VCaP (cell line): ENCODE results near the gene CACYBP.
"Not testable (repeated sequence)": the region's sequence is repeated elsewhere in the genome, so short reads cannot be mapped to it uniquely, and the experiment has no call there.

Source experiments
- H3K27ac ChIP-seq: fragments of 450-650 bp; 2 replicates; pipeline ENCODE4 v1.5.1; 2017
- TF ChIP-seq, protein P1 (sequence below): fragments of 450-650 bp; conservative IDR thresholded peaks from 2 replicates; pipeline ENCODE4 v1.5.1; 2017; ENCODE audit warnings: mild to moderate bottlenecking, moderate library complexity

The CACYBP gene

DNA sequence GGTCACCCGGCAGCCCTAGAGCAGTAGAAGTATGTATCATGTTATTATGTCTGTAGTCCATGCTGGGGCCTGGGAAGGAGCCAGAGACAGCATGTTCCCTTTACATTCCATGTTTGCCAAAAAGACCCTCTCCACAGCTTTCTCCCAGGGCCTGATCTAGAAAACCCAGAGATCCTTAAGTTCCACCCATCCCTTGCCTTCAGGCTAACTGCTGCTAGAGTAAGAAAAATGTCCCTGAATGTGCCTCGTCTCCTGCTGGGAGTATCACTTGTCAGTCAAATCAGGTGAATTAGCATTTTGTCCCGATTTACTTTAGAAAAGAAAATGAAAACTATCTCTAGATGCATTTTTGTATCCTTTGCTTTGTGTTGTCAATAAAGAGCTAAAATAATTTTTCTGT, 36.7 kb downstream of the CACYBP start:
- TF ChIP-seq, protein P1, sequence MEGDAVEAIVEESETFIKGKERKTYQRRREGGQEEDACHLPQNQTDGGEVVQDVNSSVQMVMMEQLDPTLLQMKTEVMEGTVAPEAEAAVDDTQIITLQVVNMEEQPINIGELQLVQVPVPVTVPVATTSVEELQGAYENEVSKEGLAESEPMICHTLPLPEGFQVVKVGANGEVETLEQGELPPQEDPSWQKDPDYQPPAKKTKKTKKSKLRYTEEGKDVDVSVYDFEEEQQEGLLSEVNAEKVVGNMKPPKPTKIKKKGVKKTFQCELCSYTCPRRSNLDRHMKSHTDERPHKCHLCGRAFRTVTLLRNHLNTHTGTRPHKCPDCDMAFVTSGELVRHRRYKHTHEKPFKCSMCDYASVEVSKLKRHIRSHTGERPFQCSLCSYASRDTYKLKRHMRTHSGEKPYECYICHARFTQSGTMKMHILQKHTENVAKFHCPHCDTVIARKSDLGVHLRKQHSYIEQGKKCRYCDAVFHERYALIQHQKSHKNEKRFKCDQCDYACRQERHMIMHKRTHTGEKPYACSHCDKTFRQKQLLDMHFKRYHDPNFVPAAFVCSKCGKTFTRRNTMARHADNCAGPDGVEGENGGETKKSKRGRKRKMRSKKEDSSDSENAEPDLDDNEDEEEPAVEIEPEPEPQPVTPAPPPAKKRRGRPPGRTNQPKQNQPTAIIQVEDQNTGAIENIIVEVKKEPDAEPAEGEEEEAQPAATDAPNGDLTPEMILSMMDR, result no peak
- H3K27ac ChIP-seq, result no peak overlapping the region

DNA sequence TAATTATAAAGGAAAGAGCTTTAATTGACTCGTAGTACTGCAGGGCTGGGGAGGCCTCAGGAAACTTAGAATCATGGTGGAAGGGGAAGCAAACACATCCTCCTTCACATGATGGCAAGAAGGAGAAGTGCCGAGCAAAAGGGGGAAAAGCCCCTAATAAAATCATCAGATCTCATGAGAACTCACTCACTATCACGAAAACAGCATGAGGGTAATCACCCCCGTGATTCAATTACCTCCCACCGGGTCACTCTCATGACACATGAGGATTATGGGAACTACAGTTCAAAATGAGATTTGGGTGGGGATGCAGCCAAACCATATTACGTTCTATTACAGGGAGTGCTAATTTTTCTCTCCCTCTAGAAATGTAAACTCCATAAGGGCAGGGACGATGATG, 37.7 kb downstream of the CACYBP start:
- TF ChIP-seq, protein P1, result no peak
- no peak overlapping the region for H3K27ac ChIP-seq

DNA sequence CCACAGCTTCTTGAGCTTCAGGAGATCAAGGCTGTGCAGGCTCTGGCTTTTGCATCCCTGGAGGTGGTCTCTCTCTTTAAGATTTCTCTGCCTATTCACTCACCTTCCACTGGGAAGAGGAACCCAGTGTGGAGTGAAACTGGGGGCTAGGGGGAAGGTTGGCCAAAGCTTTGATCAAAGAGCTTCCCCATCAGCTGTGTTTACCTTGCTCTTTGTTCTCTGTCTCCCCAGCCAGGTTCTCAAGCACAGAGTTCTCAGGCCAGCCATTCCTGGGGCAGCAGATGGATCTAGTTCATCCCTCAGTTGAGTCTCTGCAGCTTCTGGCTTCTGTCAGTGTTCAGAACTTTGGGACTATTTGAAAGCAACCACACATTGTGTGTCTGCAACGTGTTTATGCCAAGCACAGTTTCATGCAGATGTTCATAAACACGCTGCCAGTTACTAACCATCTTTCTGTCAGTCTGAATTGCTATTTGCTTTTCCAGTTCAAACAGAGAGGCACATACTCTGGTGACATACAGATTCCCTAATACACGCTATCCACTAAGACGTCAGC, 40.7 kb downstream of the CACYBP start:
- TF ChIP-seq, protein P1, result no peak

DNA sequence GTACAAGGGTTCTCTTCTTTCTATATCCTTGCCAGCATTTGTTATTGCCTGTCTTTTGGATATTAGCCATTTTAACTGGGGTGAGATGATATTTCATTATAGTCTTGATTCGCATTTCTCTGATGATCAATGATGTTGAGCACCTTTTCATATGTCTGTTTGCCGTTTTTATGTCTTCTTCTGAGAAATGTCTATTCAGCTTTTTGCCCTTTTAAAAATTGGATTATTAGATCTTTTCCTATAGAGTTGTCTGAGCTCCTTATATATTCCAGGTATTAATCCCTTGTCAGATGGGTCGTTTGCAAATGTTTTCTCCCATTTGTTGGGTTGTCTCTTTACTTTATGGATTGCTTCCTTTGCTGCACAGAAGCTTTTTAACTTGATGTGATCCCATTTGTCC, 42.9 kb downstream of the CACYBP start:
- TF ChIP-seq, protein P1, result no peak

More for the DNA sequence above, 40.7 kb downstream of the CACYBP start:
- H3K27ac ChIP-seq, result no peak overlapping the region

DNA sequence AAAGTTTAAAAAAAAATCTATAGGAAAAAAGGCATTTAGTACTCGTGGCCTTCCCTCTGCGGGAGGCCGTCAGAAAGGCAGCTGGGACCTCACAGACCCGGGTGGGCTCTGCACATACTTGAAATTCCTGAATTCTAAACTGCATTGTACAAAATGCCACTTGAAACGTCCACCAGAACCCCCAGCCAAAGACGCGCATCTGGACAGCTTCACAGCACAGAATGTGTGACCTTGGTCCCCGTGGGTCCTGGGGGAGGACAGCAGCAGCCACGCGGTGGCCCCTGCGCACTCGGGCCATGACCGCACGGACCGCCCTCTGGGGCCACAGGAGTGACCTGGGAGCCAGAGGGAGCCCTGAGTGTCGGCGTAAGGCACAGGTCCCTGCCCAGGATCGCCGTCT, 44.1 kb downstream of the CACYBP start:
- H3K27ac ChIP-seq, result no peak overlapping the region

More for the DNA sequence above, 42.9 kb downstream of the CACYBP start:
- H3K27ac ChIP-seq, result no peak overlapping the region

DNA sequence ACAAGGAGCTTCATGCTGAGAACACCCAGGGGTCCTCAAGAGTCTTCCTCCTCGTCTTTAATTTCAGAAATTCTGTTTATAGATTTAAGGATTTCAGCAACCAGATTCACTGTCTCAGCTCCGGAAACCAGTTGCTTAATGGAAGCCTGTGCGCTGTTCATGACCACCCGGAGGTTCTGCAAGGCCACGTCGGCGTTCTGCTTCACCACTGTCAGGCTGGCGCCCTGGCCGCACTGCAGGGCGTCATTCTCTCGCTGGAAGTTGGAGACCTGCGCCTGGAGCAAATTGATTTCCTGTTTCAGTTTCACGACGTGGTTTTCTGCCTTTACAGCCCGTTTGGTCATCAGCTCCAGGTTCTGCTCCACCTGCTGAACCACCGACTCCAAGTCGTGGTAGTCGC, 44.8 kb downstream of the CACYBP start:
- not testable (repeated sequence) for H3K27ac ChIP-seq

More for the DNA sequence above, 44.1 kb downstream of the CACYBP start:
- TF ChIP-seq, protein P1, result no peak

DNA sequence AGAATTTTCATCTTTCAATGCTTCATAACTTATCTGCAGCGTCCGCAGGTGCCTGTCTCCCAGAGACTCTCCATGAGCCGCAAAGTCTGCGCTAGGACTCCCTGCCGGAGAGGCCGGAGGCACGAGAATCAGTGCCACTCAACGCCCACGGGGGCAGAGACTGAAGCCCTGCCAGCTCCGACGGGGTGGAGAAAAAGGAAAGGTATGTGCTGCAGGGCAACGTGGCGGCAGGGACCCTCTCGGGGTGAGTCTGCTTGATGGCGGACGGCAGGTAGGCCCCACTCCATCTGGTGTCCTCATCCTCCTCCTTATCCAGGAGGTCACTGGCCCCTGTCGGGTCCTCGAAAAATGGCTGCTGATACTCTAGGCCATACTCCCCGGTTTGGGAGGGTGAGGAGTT, 45.4 kb downstream of the CACYBP start:
- no peak overlapping the region for H3K27ac ChIP-seq
- TF ChIP-seq, protein P1, result no peak

DNA sequence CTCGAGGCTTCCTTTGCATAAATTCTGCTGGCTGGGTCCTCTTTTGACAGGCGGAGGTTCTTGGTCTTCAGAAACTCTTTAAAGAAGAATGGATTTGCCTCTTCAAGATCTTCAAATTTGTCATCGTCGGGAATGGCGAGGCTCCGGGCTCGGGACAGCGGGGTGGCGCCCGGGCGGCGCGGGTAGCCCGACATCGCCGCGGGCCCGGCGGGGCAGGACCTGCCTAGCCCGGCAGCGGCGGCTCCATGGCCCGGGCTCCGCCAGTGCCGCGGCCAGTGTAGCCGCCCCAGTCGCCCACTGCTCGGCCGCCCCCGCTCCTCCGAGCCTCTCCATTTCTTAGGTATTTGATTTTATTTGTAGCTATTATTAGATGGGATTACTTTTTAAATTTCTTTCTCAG, 45.8 kb downstream of the CACYBP start:
- no peak overlapping the region for H3K27ac ChIP-seq
- TF ChIP-seq, protein P1, result no peak
